Measurements from ENCODE around the gene ADD2.
"Not testable (repeated sequence)": the region's sequence is repeated elsewhere in the genome, so short reads cannot be mapped to it uniquely, and the experiment has no call there.

The ADD2 gene, protein sequence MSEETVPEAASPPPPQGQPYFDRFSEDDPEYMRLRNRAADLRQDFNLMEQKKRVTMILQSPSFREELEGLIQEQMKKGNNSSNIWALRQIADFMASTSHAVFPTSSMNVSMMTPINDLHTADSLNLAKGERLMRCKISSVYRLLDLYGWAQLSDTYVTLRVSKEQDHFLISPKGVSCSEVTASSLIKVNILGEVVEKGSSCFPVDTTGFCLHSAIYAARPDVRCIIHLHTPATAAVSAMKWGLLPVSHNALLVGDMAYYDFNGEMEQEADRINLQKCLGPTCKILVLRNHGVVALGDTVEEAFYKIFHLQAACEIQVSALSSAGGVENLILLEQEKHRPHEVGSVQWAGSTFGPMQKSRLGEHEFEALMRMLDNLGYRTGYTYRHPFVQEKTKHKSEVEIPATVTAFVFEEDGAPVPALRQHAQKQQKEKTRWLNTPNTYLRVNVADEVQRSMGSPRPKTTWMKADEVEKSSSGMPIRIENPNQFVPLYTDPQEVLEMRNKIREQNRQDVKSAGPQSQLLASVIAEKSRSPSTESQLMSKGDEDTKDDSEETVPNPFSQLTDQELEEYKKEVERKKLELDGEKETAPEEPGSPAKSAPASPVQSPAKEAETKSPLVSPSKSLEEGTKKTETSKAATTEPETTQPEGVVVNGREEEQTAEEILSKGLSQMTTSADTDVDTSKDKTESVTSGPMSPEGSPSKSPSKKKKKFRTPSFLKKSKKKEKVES

DNA sequence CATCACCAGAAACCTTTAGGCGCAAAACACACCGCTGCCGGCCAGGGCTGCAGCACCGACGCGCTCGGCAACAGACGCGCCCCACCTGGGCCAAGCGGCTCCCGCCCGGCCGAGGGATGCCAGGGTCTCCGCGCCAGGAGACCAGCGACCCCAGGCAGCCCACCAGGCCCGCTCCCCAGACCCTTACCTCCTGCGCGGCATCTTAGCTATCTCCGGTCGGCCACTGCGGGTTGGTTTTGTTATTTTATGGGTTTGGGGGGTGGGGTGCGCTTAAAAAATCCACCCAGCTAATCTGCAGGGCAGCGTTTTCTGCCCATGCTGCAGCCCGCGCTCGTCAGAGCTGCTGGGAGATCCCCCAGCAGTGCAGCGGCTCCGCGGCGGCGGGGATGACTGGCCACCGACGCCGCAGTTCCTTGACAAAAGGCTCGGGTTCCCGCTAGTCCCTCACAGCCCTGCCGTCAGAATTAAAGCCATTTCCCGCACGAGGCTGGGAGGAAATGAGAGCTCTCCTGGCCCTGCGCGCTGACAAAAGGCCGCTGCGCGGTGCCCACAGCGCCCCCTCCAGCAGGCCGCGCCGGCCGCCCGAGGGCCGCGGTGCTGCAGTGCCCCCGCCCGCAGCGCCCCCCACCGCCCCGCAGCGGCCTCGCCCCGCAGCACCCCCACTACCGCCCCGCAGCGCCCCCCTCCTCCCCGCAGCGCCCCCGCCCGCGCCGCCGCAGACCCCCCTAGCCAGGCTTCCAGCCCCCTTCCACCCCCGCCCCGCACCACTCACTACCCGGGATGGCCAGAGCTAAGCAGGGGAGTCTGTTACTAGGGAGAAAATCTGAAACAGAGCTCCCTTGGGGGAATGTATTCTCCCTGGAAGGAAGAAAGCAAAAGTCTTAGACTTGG, at the start of gene ADD2:
TSS of gene ADD2 (minus strand) at position 502 of the 891 bp plus-strand sequence. CDS start 61,792 bp downstream, outside the sequence.
- peak; percentile 47 to 62 for DNase-seq

DNA sequence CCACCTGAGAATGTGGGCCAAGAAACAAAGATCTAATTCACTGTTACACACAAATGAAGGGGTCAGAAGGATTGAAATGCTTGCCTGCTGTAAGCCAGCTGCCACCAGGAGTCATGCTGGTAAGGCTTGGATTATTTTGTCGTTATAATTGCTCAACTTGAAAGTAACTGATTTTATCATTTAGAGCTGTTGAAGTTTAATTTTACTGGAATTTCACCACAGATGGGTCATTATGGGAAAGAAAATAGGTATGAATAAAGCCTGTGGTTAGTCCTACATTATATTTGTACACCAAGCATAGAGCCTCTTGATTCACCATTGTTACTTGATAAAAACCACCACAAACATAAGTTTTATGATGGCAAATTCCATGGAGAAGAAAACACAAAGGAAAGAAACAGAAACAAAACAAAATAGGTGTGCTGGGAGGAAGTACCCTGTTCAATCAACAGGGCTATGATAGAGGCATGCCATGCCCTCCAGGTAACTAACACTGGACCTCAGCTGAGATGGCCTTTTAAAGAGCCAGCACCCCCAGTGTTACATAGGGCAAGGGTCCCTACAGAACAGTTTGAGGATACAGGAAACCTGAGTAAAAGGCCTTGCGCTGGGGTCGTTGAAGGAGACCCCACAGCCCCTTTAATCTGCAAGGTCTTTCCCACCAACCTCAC, 49.4 kb upstream of the ADD2 start:
- DNase-seq: no peak

DNA sequence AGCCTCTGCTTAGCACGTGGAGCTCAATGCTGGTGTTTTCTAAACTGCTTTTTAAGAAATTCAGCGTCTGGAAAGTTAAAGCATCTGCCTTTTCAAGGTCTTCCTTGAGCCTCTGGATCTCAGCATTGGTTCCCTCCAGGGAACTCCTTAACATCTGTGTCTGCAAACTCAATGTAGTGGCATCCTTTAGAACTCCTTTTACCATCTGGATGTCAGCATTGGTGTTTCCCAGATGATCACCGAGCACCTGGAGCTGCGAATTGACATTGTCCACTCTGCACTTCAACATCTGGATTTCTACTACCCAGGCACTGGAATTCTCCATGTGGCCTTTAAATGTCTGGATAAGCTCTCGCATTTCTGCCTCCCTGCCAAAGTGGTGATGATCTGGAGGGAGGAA, 48.7 kb upstream of the ADD2 start:
- DNase-seq: no peak

DNA sequence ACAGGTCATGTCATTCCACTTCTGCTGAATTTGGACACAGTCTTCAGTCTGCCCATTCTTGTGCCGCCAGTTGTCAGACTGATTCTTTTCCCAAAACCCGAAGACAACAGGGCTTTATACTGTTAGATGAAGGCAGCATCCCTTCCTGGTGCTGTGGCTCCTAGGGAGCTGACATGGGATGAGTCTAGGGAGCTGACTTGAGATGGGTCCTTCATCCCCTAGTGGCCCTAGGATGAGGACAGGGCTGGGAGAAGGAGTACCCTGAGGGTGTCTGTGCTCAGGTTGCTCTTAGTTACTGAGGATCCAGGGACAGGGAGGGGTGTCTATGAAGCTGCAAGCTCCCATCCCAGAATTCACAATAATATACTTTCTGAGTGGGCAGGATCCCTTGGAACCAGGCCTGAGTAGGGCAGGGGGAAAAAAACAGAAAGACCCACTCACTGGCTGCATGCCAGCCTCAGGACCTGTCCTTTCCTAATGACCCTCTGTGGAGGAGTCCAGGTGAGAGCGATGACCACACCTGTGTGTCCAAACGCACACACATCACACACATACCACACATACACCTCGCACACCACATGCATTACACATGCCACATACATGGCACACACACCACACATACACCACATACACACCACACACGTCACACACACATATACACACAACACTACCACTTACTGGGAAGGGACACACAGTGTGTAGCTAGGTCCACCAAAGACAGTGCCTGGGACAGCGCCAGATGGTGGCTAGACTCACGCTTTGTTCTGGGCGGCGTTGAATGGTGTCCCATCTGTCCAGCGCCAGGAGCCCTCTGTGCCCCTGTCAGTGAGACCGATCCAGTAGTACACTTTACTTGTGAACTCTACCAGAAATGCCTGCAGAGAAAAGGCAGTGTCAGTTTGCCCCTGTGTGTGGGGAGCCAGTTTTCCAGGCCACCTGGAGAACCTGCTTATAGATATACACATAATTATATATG, 41.3 kb upstream of the ADD2 start:
- DNase-seq: no peak

- no peak for DNase-seq
These were observed 39.8 kb upstream of the ADD2 start for GRCh38 chr2:70807828-70808118.

GRCh38 chr2:70807102-70807827, 39.3 kb upstream of the ADD2 start:
- DNase-seq: no peak

- DNase-seq: no peak
These were observed 38.6 kb upstream of the ADD2 start for GRCh38 chr2:70806620-70807019.

DNA sequence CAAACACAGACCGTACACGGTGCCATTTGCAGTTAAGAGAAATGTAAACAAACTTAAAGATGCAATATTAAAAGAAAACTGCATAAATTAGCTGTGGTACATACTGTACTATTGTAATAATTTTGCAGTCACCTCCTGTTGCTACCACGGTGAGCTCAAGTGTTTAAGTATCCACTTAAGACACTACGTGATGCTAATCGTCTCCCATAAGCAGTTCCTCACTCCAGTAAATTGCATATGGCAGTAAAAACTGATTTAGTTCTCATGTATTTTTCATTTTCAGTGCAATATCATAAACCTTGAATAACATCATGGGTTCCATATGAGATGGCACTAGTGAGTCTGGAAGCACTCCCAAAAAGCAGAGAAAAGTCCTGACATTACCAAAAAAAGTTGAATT, 38.0 kb upstream of the ADD2 start:
- no peak for DNase-seq

DNA sequence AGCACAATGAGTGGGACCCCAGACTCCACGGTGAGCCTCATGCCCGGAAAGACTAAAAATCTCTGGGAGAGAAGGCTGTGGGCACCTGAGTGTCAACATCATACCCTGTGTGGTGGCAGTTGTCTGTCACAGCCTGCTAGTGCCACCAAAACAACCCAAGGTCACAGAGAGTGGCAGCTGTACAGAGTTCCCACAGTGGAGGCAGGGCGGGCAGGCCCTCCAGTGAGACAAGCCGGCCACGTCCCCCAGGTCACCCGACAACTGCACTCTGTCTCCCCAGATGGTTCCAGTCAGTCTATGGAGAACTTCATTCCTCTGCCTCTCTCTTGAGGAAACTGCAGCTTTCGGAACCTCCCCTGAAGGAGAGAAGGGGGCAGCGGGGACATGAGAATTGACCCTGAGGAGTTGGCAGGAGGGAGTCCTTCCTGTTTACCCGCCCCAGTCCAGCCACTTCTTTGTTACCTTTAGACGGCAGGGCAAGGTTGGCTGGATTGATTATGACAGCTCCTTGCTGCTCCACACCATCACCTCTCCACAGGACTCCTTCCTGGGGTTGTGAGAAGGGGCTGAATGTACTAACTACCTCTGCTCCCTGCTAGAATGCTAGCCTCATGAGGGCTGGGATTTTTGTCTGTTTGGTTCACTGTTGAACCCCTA, 33.7 kb upstream of the ADD2 start:
- DNase-seq: no peak

- DNase-seq: no peak
These were observed 31.7 kb upstream of the ADD2 start for GRCh38 chr2:70799706-70800105.

- DNase-seq: not testable (repeated sequence)
These were observed 30.0 kb upstream of the ADD2 start for GRCh38 chr2:70797996-70798395.

DNA sequence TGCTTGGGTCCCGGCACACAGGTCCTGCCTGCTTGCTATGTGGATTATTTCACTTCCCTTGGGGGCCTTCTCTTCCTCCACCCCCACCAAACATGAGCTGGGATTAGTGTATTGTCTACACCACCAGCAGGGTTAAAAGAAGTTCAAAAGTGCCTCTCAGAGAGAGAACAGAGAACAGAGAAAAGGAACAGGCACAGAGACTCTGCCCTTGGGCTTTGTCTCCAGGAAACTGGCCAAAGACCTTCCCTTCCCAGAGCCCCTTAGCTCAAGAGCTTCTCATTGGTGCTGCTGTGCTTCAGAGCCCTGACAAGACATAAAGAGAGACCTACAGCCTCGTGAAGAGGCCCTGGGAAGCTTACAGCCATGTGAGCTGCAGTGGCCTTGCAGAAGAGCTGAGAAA, 29.5 kb upstream of the ADD2 start:
- no peak for DNase-seq

DNA sequence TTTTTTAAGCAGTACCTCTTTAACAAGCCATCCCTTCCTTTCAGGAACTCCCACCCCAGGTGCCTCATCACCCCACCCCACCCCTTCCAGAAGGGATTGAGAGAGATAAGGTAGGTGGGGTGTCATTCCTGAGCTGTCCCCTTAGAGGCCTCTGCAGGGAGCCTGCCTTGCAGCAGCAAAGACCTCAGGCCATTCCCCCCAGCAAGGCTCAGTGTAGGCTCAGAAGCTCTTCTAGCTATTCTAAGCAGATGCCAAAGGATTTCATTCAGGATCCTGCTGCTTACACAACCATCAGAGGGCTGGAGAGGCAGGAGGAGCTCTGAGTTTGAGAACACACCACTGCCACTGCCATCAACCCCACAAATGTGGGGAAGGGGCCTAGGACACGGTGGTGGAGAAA, 28.3 kb upstream of the ADD2 start:
- no peak for DNase-seq

- DNase-seq: no peak
These were observed 27.4 kb upstream of the ADD2 start for GRCh38 chr2:70795164-70795995.

- no peak for DNase-seq
These were observed 25.4 kb upstream of the ADD2 start for GRCh38 chr2:70793450-70793849.

GRCh38 chr2:70790136-70790828, 22.3 kb upstream of the ADD2 start, which contains the start of gene FIGLA:
Gene FIGLA (minus strand): TSS chr2:70790643. CDS start chr2:70790638, 5 bp downstream.
- DNase-seq: peak in 1 of 2 donors; percentile 4

DNA sequence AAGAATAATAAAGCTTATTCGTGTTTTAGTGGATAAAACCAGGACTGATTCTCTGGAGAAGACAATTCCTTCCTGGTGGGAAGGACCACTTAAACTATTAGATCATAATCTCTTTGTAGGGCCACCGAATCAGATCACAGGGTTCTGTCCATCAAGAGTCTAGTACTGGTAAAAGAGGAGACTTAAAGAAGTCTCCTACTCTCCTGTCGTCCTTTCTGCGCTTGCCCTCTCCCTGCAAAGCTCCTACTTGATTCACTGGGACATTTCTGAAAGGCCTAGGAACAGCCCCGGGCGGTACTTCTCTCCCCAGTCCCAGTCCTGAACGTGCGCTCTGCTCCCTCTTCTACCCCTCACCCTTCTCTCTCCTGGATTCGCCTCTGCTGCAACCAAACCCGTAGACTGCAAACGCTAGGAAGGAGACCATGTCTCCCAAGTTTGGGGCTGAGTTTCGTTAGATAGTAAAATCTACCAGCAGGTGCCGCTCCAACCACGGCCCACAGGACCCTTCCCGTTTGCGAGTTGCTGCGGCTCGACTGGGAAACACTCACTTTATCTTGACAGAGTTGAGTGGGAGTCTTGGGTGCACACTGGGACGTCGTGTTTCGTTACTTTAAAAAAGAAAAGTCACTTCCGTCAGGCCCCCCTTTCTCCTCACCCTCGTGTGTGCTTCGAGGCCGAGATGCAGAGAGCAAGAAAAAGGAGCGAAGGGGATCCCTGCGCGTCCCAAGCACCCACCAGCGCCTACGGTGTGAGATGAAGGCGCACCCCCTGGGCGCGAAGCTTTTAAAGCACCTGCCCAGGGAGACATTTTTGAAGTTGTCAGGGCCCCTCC, 21.5 kb upstream of the ADD2 start:
- DNase-seq: peak; percentile 70 to 78

All from stimulated activated CD4-positive, alpha-beta T cell treated with anti-CD3 and anti-CD28 coated beads, Interleukin-2, amount 100 ng/mL, for 24 hours (primary cell).